Measurements from ENCODE around the gene ACTR3.

- TF ChIP-seq CTCF (IDR thresholded peaks at IDR 0.05; ENCODE audit: low read depth, low read length, poor library complexity, severe bottlenecking) (no peak), EZH2phosphoT487 (IDR thresholded peaks at IDR 0.05; ENCODE audit: borderline replicate concordance, low read length) (no peak)
Measured at GRCh38 chr2:113977060-113977659, 87.3 kb downstream of the ACTR3 start.
